ENCODE measurements around the gene SFRP4. TPM values are rescaled to one million over a fixed set of nuclear protein-coding genes. Genes with fewer than 3 reads are reported as not detected.

The SFRP4 gene
- total RNA-seq, 3 donors from 2014 or later (not counting 1 experiment from before 2014, with no cell fraction given): 0.09 TPM; not detected in 2

GRCh38 chr7:37894671-37895070 is 21.9 kb downstream of the SFRP4 start:
- ATAC-seq (no peak), DNase-seq (no peak)
- H3K27ac ChIP-seq (ENCODE audit: low read length): no peak overlapping the region
- TF ChIP-seq, protein P1, sequence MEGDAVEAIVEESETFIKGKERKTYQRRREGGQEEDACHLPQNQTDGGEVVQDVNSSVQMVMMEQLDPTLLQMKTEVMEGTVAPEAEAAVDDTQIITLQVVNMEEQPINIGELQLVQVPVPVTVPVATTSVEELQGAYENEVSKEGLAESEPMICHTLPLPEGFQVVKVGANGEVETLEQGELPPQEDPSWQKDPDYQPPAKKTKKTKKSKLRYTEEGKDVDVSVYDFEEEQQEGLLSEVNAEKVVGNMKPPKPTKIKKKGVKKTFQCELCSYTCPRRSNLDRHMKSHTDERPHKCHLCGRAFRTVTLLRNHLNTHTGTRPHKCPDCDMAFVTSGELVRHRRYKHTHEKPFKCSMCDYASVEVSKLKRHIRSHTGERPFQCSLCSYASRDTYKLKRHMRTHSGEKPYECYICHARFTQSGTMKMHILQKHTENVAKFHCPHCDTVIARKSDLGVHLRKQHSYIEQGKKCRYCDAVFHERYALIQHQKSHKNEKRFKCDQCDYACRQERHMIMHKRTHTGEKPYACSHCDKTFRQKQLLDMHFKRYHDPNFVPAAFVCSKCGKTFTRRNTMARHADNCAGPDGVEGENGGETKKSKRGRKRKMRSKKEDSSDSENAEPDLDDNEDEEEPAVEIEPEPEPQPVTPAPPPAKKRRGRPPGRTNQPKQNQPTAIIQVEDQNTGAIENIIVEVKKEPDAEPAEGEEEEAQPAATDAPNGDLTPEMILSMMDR (IDR thresholded peaks at IDR 0.05): no peak
- Mint-ChIP-seq H3K36me3 (no peaks in the 10 kb centered on the region), H3K4me1 (no peaks in the 10 kb centered on the region), H3K9me3 (peaks cover 0 to 2% of the 10 kb centered on the region in 2 donors), H3K27me3 (ENCODE audit: low read depth in 2 of 2) (no peaks in the 10 kb centered on the region), H3K4me3 (no peak overlapping the region), H3K27ac (no peak overlapping the region)
- H3K27me3 ChIP-seq (ENCODE audit: control insufficient read depth, insufficient read depth, low read length): no peaks in the 10 kb centered on the region
- no peaks in the 10 kb centered on the region for H3K4me1 ChIP-seq (ENCODE audit: control insufficient read depth, insufficient read depth, low read length)
- H3K9me3 ChIP-seq (ENCODE audit: control insufficient read depth, insufficient read depth, low read length): no peaks in the 10 kb centered on the region
- H3K4me3 ChIP-seq (ENCODE audit: low read length): no peak overlapping the region
- intact Hi-C loops (cut with micrococcal nuclease): no loop called here
- no peaks in the 10 kb centered on the region for H3K36me3 ChIP-seq (ENCODE audit: control insufficient read depth, insufficient read depth, low read length)
- WGBS (ENCODE audit: insufficient coverage): 63% methylated on average over 3 of the region's 3 CpGs

GRCh38 chr7:37893359-37893758 is 23.3 kb downstream of the SFRP4 start:
- no peaks in the 10 kb centered on the region for H3K4me1 ChIP-seq (ENCODE audit: control insufficient read depth, insufficient read depth, low read length)
- H3K27ac ChIP-seq (ENCODE audit: low read length): no peak overlapping the region
- no peak for DNase-seq
- H3K27ac Mint-ChIP-seq: no peak overlapping the region
- H3K27me3 ChIP-seq (ENCODE audit: control insufficient read depth, insufficient read depth, low read length): no peaks in the 10 kb centered on the region
- H3K36me3 ChIP-seq (ENCODE audit: control insufficient read depth, insufficient read depth, low read length): no peaks in the 10 kb centered on the region
- intact Hi-C loops (cut with micrococcal nuclease): no loop called here
- no peaks in the 10 kb centered on the region for H3K27me3 Mint-ChIP-seq (ENCODE audit: low read depth in 2 of 2)
- peaks cover 0 to 2% of the 10 kb centered on the region in 2 donors for H3K9me3 Mint-ChIP-seq
- H3K36me3 Mint-ChIP-seq: no peaks in the 10 kb centered on the region
- no peak for ATAC-seq
- no peaks in the 10 kb centered on the region for H3K9me3 ChIP-seq (ENCODE audit: control insufficient read depth, insufficient read depth, low read length)
- no peak overlapping the region for H3K4me3 Mint-ChIP-seq
- H3K4me1 Mint-ChIP-seq: no peaks in the 10 kb centered on the region
- TF ChIP-seq, protein P1 (IDR thresholded peaks at IDR 0.05): no peak
- no peak overlapping the region for H3K4me3 ChIP-seq (ENCODE audit: low read length)

GRCh38 chr7:37882086-37882485 is 34.5 kb downstream of the SFRP4 start:
- no peaks in the 10 kb centered on the region for H3K4me1 Mint-ChIP-seq
- no peaks in the 10 kb centered on the region for H3K27me3 Mint-ChIP-seq (ENCODE audit: low read depth in 2 of 2)
- no peak for DNase-seq
- H3K4me1 ChIP-seq (ENCODE audit: control insufficient read depth, insufficient read depth, low read length): no peaks in the 10 kb centered on the region
- H3K36me3 ChIP-seq (ENCODE audit: control insufficient read depth, insufficient read depth, low read length): no peaks in the 10 kb centered on the region
- 92% methylated on average over 6 of the region's 6 CpGs for WGBS (ENCODE audit: insufficient coverage)
- no peak overlapping the region for H3K4me3 ChIP-seq (ENCODE audit: low read length)
- peaks cover 17% of the 10 kb centered on the region for H3K36me3 Mint-ChIP-seq
- no peaks in the 10 kb centered on the region for H3K27me3 ChIP-seq (ENCODE audit: control insufficient read depth, insufficient read depth, low read length)
- H3K27ac Mint-ChIP-seq: no peak overlapping the region
- TF ChIP-seq, protein P1 (IDR thresholded peaks at IDR 0.05): no peak
- intact Hi-C loops (cut with micrococcal nuclease): no loop called here
- H3K4me3 Mint-ChIP-seq: no peak overlapping the region
- no peaks in the 10 kb centered on the region for H3K9me3 ChIP-seq (ENCODE audit: control insufficient read depth, insufficient read depth, low read length)
- no peak overlapping the region for H3K27ac ChIP-seq (ENCODE audit: low read length)
- no peak for ATAC-seq
- H3K9me3 Mint-ChIP-seq: no peaks in the 10 kb centered on the region

Other genes starting within 250 kb of the SFRP4 start
- 10 to 100 TPM; 30.2 to 68.1 (median 55.2) TPM for gene GPR141, start 233.1 kb downstream of the SFRP4 start, total RNA-seq
- 10 to 100 TPM; 23.5 to 37.0 (median 27.1) TPM for gene NME8, start 68.2 kb downstream of the SFRP4 start, total RNA-seq
- 1 to 10 TPM; 1.4 to 2.1 (median 2.0) TPM for gene EPDR1, start 3.8 kb upstream of the SFRP4 start, total RNA-seq

Measured in natural killer cell (primary cell).